ENCODE results near the gene PTGS2. TPM values are rescaled to one million over a fixed set of nuclear protein-coding genes. Genes with fewer than 3 reads are reported as not detected.
A peak's percentile ranks its signal among the peaks of the same experiment; 100 is the strongest.

Gene PTGS2
- polyA plus RNA-seq, 1 of the 3 experiments (the other 2 are of a cell fraction) = 6.3 TPM

- Histone ChIP-seq H3K36me3 (replicated peaks in 1 of 2; ENCODE audit: control insufficient read depth in 1 of 2, insufficient read depth in 2 of 2, low read length in 1 of 2) (no peaks in the 10 kb centered on the region), H3F3A (replicated peaks; ENCODE audit: insufficient read depth) (no peaks in the 10 kb centered on the region), H3K79me2 (ENCODE audit: insufficient read depth) (no peaks in the 10 kb centered on the region), H4K20me1 (ENCODE audit: insufficient read depth) (no peaks in the 10 kb centered on the region), H2AFZ (ENCODE audit: low read depth) (no peak overlapping the region), H3K27ac (ENCODE audit: low read depth in 2 of 2, low read length in 1 of 2) (no peak overlapping the region), H3K9me2 (no peaks in the 10 kb centered on the region), H3K4me2 (no peak overlapping the region), H3K27me3 (ENCODE audit: insufficient read depth) (no peaks in the 10 kb centered on the region), H3K9ac (no peak overlapping the region), H3K9me3 (no peaks in the 10 kb centered on the region), H3K4me3 (ENCODE audit: low read depth in 2 of 2, low read length in 1 of 2) (no peak overlapping the region), H3K4me1 (ENCODE audit: control insufficient read depth in 1 of 2, insufficient read depth in 2 of 2, low read depth in 1 of 2, low read length in 1 of 2) (no peaks in the 10 kb centered on the region; a peak in 2 of 4 replicates)
- no peak for DNase-seq
- ChIA-PET POLR2A (no interaction called here), CTCF (no interaction called here)
- TF ChIP-seq NFIC (IDR thresholded peaks at IDR 0.05; ENCODE audit: borderline replicate concordance) (no peak), PBX3 (IDR thresholded peaks at IDR 0.05) (no peak), MEF2A (IDR thresholded peaks at IDR 0.05; ENCODE audit: borderline replicate concordance, low read depth) (no peak), TCF12 (IDR thresholded peaks at IDR 0.05) (no peak), GABPA (IDR thresholded peaks at IDR 0.05; ENCODE audit: low read depth) (no peak), REST (IDR thresholded peaks at IDR 0.05; ENCODE audit: low read depth, low read length) (no peak), GATA2 (CRISPR knock-in tag; IDR thresholded peaks at IDR 0.05) (no peak), RAD21 (IDR thresholded peaks at IDR 0.05; ENCODE audit: low read length) (no peak), FOXM1 (IDR thresholded peaks at IDR 0.05; ENCODE audit: low read depth) (no peak)
- TF ChIP-seq, protein P1, sequence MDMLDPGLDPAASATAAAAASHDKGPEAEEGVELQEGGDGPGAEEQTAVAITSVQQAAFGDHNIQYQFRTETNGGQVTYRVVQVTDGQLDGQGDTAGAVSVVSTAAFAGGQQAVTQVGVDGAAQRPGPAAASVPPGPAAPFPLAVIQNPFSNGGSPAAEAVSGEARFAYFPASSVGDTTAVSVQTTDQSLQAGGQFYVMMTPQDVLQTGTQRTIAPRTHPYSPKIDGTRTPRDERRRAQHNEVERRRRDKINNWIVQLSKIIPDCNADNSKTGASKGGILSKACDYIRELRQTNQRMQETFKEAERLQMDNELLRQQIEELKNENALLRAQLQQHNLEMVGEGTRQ (IDR thresholded peaks at IDR 0.05; ENCODE audit: borderline replicate concordance, low read depth, low read length) = no peak
Measured at GRCh38 chr1:186628910-186629309, 51.3 kb downstream of the PTGS2 start.

GRCh38 chr1:186627019-186627418, 53.2 kb downstream of the PTGS2 start:
- ChIA-PET CTCF (no interaction called here), POLR2A (no interaction called here)
- H4K20me1 ChIP-seq (ENCODE audit: insufficient read depth) = no peaks in the 10 kb centered on the region
- H3K9ac ChIP-seq = peak overlapping the region; percentile 2; the same call in 1 of the 2 replicates
- no peak overlapping the region; a peak in 1 of 4 replicates for H3K27ac ChIP-seq (ENCODE audit: low read depth in 2 of 2, low read length in 1 of 2)
- 11% methylated on average over 2 of the region's 2 CpGs for WGBS (ENCODE audit: low lambda C conversion rate)
- no peak overlapping the region for H3K4me3 ChIP-seq (ENCODE audit: low read depth in 2 of 2, low read length in 1 of 2)
- peak overlapping the region; percentile 83 for H2AFZ ChIP-seq (ENCODE audit: low read depth)
- H3K36me3 ChIP-seq (replicated peaks in 1 of 2; ENCODE audit: control insufficient read depth in 1 of 2, insufficient read depth in 2 of 2, low read length in 1 of 2) = no peaks in the 10 kb centered on the region
- no peaks in the 10 kb centered on the region for H3K79me2 ChIP-seq (ENCODE audit: insufficient read depth)
- H3K4me1 ChIP-seq (ENCODE audit: control insufficient read depth in 1 of 2, insufficient read depth in 2 of 2, low read depth in 1 of 2, low read length in 1 of 2) = no peaks in the 10 kb centered on the region; a peak in 2 of 4 replicates
- H3K9me3 ChIP-seq = no peaks in the 10 kb centered on the region
- peak overlapping the region; percentile 20; the same call in 1 of the 2 replicates for H3K4me2 ChIP-seq
- no peaks in the 10 kb centered on the region for H3K27me3 ChIP-seq (ENCODE audit: insufficient read depth)
- no peak for DNase-seq
- no peaks in the 10 kb centered on the region for H3K9me2 ChIP-seq
- H3F3A ChIP-seq (replicated peaks; ENCODE audit: insufficient read depth) = no peaks in the 10 kb centered on the region
- TF ChIP-seq, protein P2, sequence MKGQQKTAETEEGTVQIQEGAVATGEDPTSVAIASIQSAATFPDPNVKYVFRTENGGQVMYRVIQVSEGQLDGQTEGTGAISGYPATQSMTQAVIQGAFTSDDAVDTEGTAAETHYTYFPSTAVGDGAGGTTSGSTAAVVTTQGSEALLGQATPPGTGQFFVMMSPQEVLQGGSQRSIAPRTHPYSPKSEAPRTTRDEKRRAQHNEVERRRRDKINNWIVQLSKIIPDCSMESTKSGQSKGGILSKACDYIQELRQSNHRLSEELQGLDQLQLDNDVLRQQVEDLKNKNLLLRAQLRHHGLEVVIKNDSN (IDR thresholded peaks at IDR 0.05; ENCODE audit: borderline replicate concordance, low read depth) = no peak
- no peak for TF ChIP-seq POLR2AphosphoS5 (IDR thresholded peaks at IDR 0.05; ENCODE audit: low read depth, low read length)
- TF ChIP-seq ZBTB33 (IDR thresholded peaks at IDR 0.05; ENCODE audit: borderline replicate concordance, low read depth) = no peak
- TF ChIP-seq RCOR1 (IDR thresholded peaks at IDR 0.05; ENCODE audit: low read length) = no peak
- no peak for TF ChIP-seq RAD21 (IDR thresholded peaks at IDR 0.05; ENCODE audit: low read length)
- no peak for TF ChIP-seq GABPA (IDR thresholded peaks at IDR 0.05; ENCODE audit: low read depth)
- no peak for TF ChIP-seq MEF2A (IDR thresholded peaks at IDR 0.05; ENCODE audit: borderline replicate concordance, low read depth)
- TF ChIP-seq NRF1 (IDR thresholded peaks at IDR 0.05; ENCODE audit: low read depth, low read length) = no peak
- no peak for TF ChIP-seq GATA2 (CRISPR knock-in tag; IDR thresholded peaks at IDR 0.05)
- TF ChIP-seq NFIC (IDR thresholded peaks at IDR 0.05; ENCODE audit: borderline replicate concordance) = no peak
- no peak for TF ChIP-seq YY1 (IDR thresholded peaks at IDR 0.05; ENCODE audit: low read depth)
- TF ChIP-seq MXI1 (IDR thresholded peaks at IDR 0.05; ENCODE audit: low read depth, low read length) = no peak
- TF ChIP-seq CHD2 (IDR thresholded peaks at IDR 0.05; ENCODE audit: low read length, partially characterized antibody) = no peak
- no peak for TF ChIP-seq FOSL2 (IDR thresholded peaks at IDR 0.05; ENCODE audit: borderline replicate concordance, low read depth)
- TF ChIP-seq, protein P1 (IDR thresholded peaks at IDR 0.05; ENCODE audit: borderline replicate concordance, low read depth, low read length) = no peak

All from SK-N-SH (cell line).